ENCODE measurements around the gene LMBR1. TPM values are rescaled to one million over a fixed set of nuclear protein-coding genes. Genes with fewer than 3 reads are reported as not detected.

Gene LMBR1
- 53.9 and 64.3 TPM in 2 replicates for total RNA-seq

GRCh38 chr7:156892821-156893706 lies at the start of gene LMBR1:
TSS of gene LMBR1 (minus strand) at chr7:156893183. CDS start at chr7:156892993, 190 bp downstream.

GRCh38 chr7:156640257-156640948 lies 252.6 kb downstream of the LMBR1 start, which contains the start of gene RNF32:
TSS of gene RNF32 (plus strand) at chr7:156640774. CDS start at chr7:156643878, 3,104 bp downstream.

Other genes starting within 250 kb of the LMBR1 start
- 17.5 and 20.1 TPM in 2 replicates for gene NOM1, start 56.5 kb upstream of the LMBR1 start, total RNA-seq
- gene MNX1, start 117.5 kb upstream of the LMBR1 start, total RNA-seq: not detected in 2 replicates
- 91.9 and 93.5 TPM in 2 replicates for gene UBE3C, start 245.7 kb upstream of the LMBR1 start, total RNA-seq

Measured in epithelial cell of umbilical artery (primary cell).